PC-3 (cell line): ENCODE data around the gene RSBN1L. TPM values are rescaled to one million over a fixed set of nuclear protein-coding genes. Genes with fewer than 3 reads are reported as not detected.

Source experiments
- ATAC-seq: fragments of 200-7000 bp; cut with Tn5 transposase; 2 replicates; pipeline ENCODE4 v1.9.1; 2020; ENCODE audit warnings: mild to moderate bottlenecking, moderate library complexity
- BruUV-seq: library from RNA; stranded (reverse); fragments of 400-500 nt; replicated peaks from 2 replicates; lab custom pipeline; 2021; lab: Mats Ljungman, UMichigan
- CTCF ChIA-PET: fragments of 300-600 bp; sonication (Branson Sonifier 250); formaldehyde crosslinking; loops from one replicate; lab custom pipeline; 2022; ENCODE audit warnings: antibody characterized with exemption; lab: Charles Lee
- POLR2A ChIA-PET: fragments of 300-600 bp; sonication (Branson Sonifier 250); formaldehyde crosslinking; loops from one replicate; lab custom pipeline; 2022; ENCODE audit warnings: antibody characterized with exemption; ENCODE audit not compliant: unreplicated experiment; lab: Charles Lee
- DNase-seq: peaks from one replicate; pipeline ENCODE4 v3.0.0-alpha.2; 2015
- H2AFZ ChIP-seq: fragments of 300-600 bp; sonication (generic); 2 replicates; pipeline ENCODE4 v1.6.0; 2016; ENCODE audit warnings: antibody characterized with exemption, low read length
- H3F3A ChIP-seq: fragments of 300-600 bp; sonication (generic); one replicate; pipeline ENCODE4 v1.6.0; 2017; ENCODE audit warnings: antibody characterized with exemption, low read length, control low read depth, mild to moderate bottlenecking; ENCODE audit not compliant: unreplicated experiment
- H3K27ac ChIP-seq: fragments of 300-600 bp; sonication (generic); 2 replicates; pipeline ENCODE4 v1.5.1; 2016; ENCODE audit warnings: mild to moderate bottlenecking, low read length
- H3K27me3 ChIP-seq: fragments of 300-600 bp; sonication (generic); 2 replicates; pipeline ENCODE4 v1.6.1; 2016; ENCODE audit warnings: low read length, mixed read lengths
- H3K36me3 ChIP-seq: fragments of 300-600 bp; sonication (generic); 2 replicates; pipeline ENCODE4 v1.6.1; 2016; ENCODE audit warnings: low read depth, mixed run types, low read length, mixed read lengths
- H3K4me1 ChIP-seq: fragments of 300-600 bp; sonication (generic); 2 replicates; pipeline ENCODE4 v1.5.1; 2016; ENCODE audit warnings: low read length; ENCODE audit not compliant: insufficient read depth
- H3K4me2 ChIP-seq: fragments of 300-600 bp; sonication (generic); 2 replicates; pipeline ENCODE4 v1.6.0; 2016; ENCODE audit warnings: low read length
- H3K4me3 ChIP-seq: fragments of 300-600 bp; sonication (generic); 2 replicates; pipeline ENCODE4 v1.5.1; 2016; ENCODE audit warnings: mild to moderate bottlenecking, low read length, mixed read lengths
- H3K79me2 ChIP-seq: fragments of 300-600 bp; sonication (generic); 2 replicates; pipeline ENCODE4 v1.6.1; 2017; ENCODE audit warnings: low read length, mixed read lengths
- H3K9ac ChIP-seq: fragments of 300-600 bp; sonication (generic); 2 replicates; pipeline ENCODE4 v1.6.0; 2016; ENCODE audit warnings: mild to moderate bottlenecking, low read length
- H3K9me2 ChIP-seq: fragments of 300-600 bp; sonication (generic); replicated peaks from 2 replicates; pipeline ENCODE4 v1.6.1; 2016; ENCODE audit warnings: mixed run types, low read length, mixed read lengths
- H3K9me3 ChIP-seq: fragments of 300-600 bp; sonication (generic); 2 replicates; pipeline ENCODE4 v1.6.1; 2016; ENCODE audit warnings: low read length, mixed read lengths
- H4K20me1 ChIP-seq: fragments of 300-600 bp; sonication (generic); 2 replicates; pipeline ENCODE4 v1.6.1; 2016; ENCODE audit warnings: low read length, mixed read lengths
- CTCF ChIP-seq: fragments of 300-600 bp; sonication (generic); conservative IDR thresholded peaks from 2 replicates; pipeline ENCODE4 v1.5.1; 2017; ENCODE audit warnings: antibody characterized with exemption, low read depth, mild to moderate bottlenecking, low read length
- EZH2 ChIP-seq: fragments of 300-600 bp; sonication (generic); IDR thresholded peaks from one replicate; pipeline ENCODE4 v1.6.1; 2017; ENCODE audit warnings: antibody characterized with exemption, mild to moderate bottlenecking, low read length; ENCODE audit not compliant: unreplicated experiment
- EZH2phosphoT487 ChIP-seq: fragments of 300-600 bp; sonication (generic); IDR thresholded peaks from 2 replicates; pipeline ENCODE4 v1.6.1; 2018; ENCODE audit warnings: mild to moderate bottlenecking, antibody characterized with exemption, low read length, borderline replicate concordance
- intact Hi-C: fragments of 100-400 bp; cut with micrococcal nuclease; formaldehyde crosslinking; loops from 2 replicates; pipeline ENCODE4 v1.9.0; 2023
- total RNA-seq: library from RNA; depleted of rRNA; stranded (reverse); fragments of >200 nt; gene quantifications from 2 replicates; pipeline ENCODE4 v1.2.3, GENCODE V29; 2014

RSBN1L gene
- total RNA-seq, 1 experiment from 2014 or later: 6.9 TPM

DNA sequence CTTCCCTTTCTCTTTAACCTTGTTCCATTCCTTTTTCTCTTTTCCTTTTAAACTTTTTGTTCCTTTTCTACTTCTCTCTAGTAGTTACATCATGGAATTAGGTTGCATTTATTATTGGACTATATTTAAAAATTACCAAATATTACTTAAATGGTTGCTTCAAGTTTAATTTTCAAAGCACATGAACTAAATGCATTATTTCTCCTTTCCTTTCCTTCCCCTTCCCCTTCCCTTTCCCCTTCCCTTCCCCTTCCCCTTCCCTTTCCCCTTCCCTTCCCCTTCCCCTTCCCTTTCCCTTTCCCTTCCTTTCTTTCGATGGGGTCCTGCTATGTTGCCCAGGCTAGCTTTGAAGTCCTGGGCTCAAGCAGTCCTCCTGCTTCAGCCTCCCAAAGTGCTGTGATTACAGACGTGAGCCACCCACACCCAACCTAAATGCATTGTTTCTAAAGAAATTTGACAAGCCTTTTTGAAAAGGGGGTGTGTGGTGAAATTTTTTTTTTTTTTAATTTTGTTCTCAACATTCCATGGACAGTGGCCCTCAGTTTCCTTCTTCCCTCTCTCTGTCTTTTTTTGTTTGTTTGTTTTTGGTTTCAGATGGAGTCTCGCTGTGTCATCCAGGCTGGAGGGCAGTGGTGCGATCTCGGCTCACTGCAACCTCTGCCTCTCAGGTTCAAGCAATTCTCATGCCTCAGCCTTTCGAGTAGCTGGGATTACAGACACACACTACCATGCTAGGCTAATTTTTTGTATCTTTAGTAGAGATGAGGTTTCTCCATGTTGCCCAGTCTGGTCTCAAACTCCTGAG, 70.7 kb downstream of the RSBN1L start:
- POLR2A ChIA-PET: no interaction called here
- no peak for DNase-seq

GRCh38 chr7:77770316-77770715, 74.1 kb downstream of the RSBN1L start:
- Histone ChIP-seq H3K79me2 (no peaks in the 10 kb centered on the region), H3K9me2 (no peaks in the 10 kb centered on the region), H3K4me1 (no peaks in the 10 kb centered on the region), H3K27me3 (no peaks in the 10 kb centered on the region), H2AFZ (no peak overlapping the region), H3K4me2 (no peak overlapping the region), H3F3A (no peaks in the 10 kb centered on the region), H3K4me3 (no peak overlapping the region), H3K9me3 (no peaks in the 10 kb centered on the region), H4K20me1 (no peaks in the 10 kb centered on the region), H3K27ac (no peak overlapping the region), H3K9ac (no peak overlapping the region), H3K36me3 (peaks cover 7% of the 10 kb centered on the region; the same call in 1 of the 2 replicates)
- no peak for DNase-seq
- CTCF ChIA-PET: no interaction called here
- TF ChIP-seq EZH2phosphoT487: no peak
- TF ChIP-seq EZH2: no peak
- TF ChIP-seq CTCF: no peak
- ATAC-seq: no peak
- POLR2A ChIA-PET: interaction anchor here (0.6 kb wide), 1 partner anchor 603 kb away, joined by 6 read pairs; no protein-coding TSS in a partner anchor
- intact Hi-C loops: no loop called here
- no TSS peak for BruUV-seq

More for the DNA sequence above, 70.7 kb downstream of the RSBN1L start:
- Histone ChIP-seq H3K9me2 (no peaks in the 10 kb centered on the region), H3K36me3 (peaks cover 7% of the 10 kb centered on the region; the same call in 1 of the 2 replicates), H3K4me2 (no peak overlapping the region), H3K4me3 (no peak overlapping the region), H3K9me3 (no peaks in the 10 kb centered on the region), H3K27ac (no peak overlapping the region), H2AFZ (no peak overlapping the region), H3K27me3 (no peaks in the 10 kb centered on the region), H3F3A (no peaks in the 10 kb centered on the region), H4K20me1 (no peaks in the 10 kb centered on the region), H3K79me2 (peaks cover 2% of the 10 kb centered on the region; the same call in 1 of the 2 replicates), H3K4me1 (no peaks in the 10 kb centered on the region), H3K9ac (no peak overlapping the region)
- intact Hi-C loops: no loop called here
- TF ChIP-seq EZH2phosphoT487: no peak
- TF ChIP-seq EZH2: no peak
- TF ChIP-seq CTCF: no peak
- no peak for ATAC-seq
- CTCF ChIA-PET: no interaction called here
- no TSS peak for BruUV-seq

- ATAC-seq: no peak
- CTCF ChIA-PET: no interaction called here
- no peak overlapping the region for H2AFZ ChIP-seq
- POLR2A ChIA-PET: no interaction called here
- DNase-seq: no peak
- H3K79me2 ChIP-seq: no peaks in the 10 kb centered on the region
- no peaks in the 10 kb centered on the region for H3F3A ChIP-seq
- TF ChIP-seq EZH2phosphoT487: no peak
- no peak for TF ChIP-seq CTCF
- no peak for TF ChIP-seq EZH2
- no TSS peak for BruUV-seq
- H3K4me2 ChIP-seq: no peak overlapping the region
- no peaks in the 10 kb centered on the region for H3K27me3 ChIP-seq
- H3K4me1 ChIP-seq: no peaks in the 10 kb centered on the region
- H3K4me3 ChIP-seq: no peak overlapping the region
- intact Hi-C loops: no loop called here
- no peak overlapping the region for H3K27ac ChIP-seq
- H3K9ac ChIP-seq: no peak overlapping the region
- no peaks in the 10 kb centered on the region for H4K20me1 ChIP-seq
- peaks cover 18% of the 10 kb centered on the region for H3K36me3 ChIP-seq
- no peaks in the 10 kb centered on the region for H3K9me2 ChIP-seq
- no peaks in the 10 kb centered on the region for H3K9me3 ChIP-seq
Observed at GRCh38 chr7:77771901-77772300, 75.6 kb downstream of the RSBN1L start.
